Lung (tissue), 12 donors: Measurements from ENCODE around the gene CPEB4. TPM values are rescaled to one million over a fixed set of nuclear protein-coding genes. Genes with fewer than 3 reads are reported as not detected.

Source experiments
- ATAC-seq: fragments of 200-7000 bp; cut with Tn5 transposase; one replicate; pipeline ENCODE4 v1.9.1; 2020; ENCODE audit warnings: moderate number of reproducible peaks; ENCODE audit not compliant: insufficient read depth, low FRiP score
- DNase-seq, 3 donors: peaks; one replicate each; pipeline ENCODE4 v3.0.0-alpha.2; 2013 to 2017
- H3K27ac ChIP-seq, 2 donors: one replicate each; pipeline ENCODE4 v1.5.1; 2013; ENCODE audit warnings: mild to moderate bottlenecking in 2 of 2, moderate library complexity in 2 of 2, control low read depth in 1 of 2, inconsistent platforms in 1 of 2, low read depth in 1 of 2, low read length in 1 of 2
- H3K27me3 ChIP-seq, 3 donors: one replicate each; pipeline ENCODE4 v1.5.1; 2013; ENCODE audit warnings: low read length in 2 of 3; ENCODE audit not compliant: control insufficient read depth in 3 of 3, insufficient read depth in 3 of 3
- H3K36me3 ChIP-seq, 4 donors: one replicate each; pipeline ENCODE4 v1.5.1; 2013; ENCODE audit warnings: low read length in 4 of 4, mild to moderate bottlenecking in 1 of 4, moderate library complexity in 1 of 4; ENCODE audit not compliant: control insufficient read depth in 4 of 4, insufficient read depth in 4 of 4
- H3K4me1 ChIP-seq, 5 donors: one replicate each; pipeline ENCODE4 v1.5.1; 2013; ENCODE audit warnings: low read length in 5 of 5, mild to moderate bottlenecking in 2 of 5, moderate library complexity in 1 of 5; ENCODE audit not compliant: control insufficient read depth in 5 of 5, insufficient read depth in 5 of 5
- H3K4me3 ChIP-seq: one replicate; pipeline ENCODE4 v1.5.1; 2013; ENCODE audit warnings: mild to moderate bottlenecking, control low read depth, moderate library complexity
- H3K9ac ChIP-seq, 2 donors: one replicate each; pipeline ENCODE4 v1.5.1; 2013; ENCODE audit warnings: low read length in 2 of 2, control low read depth in 1 of 2; ENCODE audit not compliant: insufficient read depth in 1 of 2
- H3K9me3 ChIP-seq, 4 donors: one replicate each; pipeline ENCODE4 v1.5.1; 2013; ENCODE audit warnings: low read length in 3 of 4, mild to moderate bottlenecking in 1 of 4, moderate library complexity in 1 of 4; ENCODE audit not compliant: control insufficient read depth in 4 of 4, insufficient read depth in 3 of 4
- WGBS, 2 donors: extraction: QIAGEN DNeasy Blood & Tissue Kit; methylation state at CpG; one replicate each; pipeline ENCODE4 v1.1.7; 2013; 5-methylcytosine and 5-hydroxymethylcytosine counted together
- polyA plus RNA-seq, 2 donors: library from polyadenylated mRNA; stranded (reverse); fragments of 200-250 nt; gene quantifications; one replicate each; pipeline ENCODE4 v1.2.1, GENCODE V29; 2013
- total RNA-seq, 2 donors: library from RNA; depleted of rRNA in 1 of 2; stranded (reverse); fragments of >200 nt in 1 of 2; gene quantifications; one replicate each; pipeline ENCODE4 v1.2.1, GENCODE V29; 2014 to 2021
- TF ChIP-seq, protein P1 (sequence below): IDR thresholded peaks from 2 replicates; pipeline ENCODE4 v1.5.1; 2012; ENCODE audit warnings: mild to moderate bottlenecking; ENCODE audit errors: control extremely low read depth, extremely low read depth
- donor health status: control.
- donor health status: control.
- donor health status: Bipolar disorder and iron deficiency.
- donor health status: healthy.
- donor health status: DM: yes; HTN: yes; CAD: no.

The CPEB4 gene
- total and polyA plus RNA-seq, 4 donors, result 9.1 to 62.2 (median 39.1) TPM

DNA sequence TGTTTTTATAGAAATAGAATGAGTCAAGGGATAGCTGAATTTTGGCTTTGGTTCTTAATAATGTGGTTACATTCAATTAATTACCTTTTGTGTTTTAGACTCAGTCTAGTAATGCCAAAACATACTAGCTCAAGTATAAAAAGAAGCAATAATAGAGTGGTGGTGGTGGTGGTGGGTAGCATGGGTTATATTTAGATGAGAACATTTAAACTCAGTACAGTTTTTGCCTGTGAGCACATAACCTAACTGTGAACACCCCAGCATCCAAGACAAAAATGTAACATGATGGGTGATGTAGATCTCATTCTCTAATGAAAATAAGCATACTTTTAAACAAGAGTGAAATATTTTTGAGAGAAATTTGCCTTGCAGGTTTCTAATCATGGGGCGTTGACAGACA, 14.2 kb downstream of the CPEB4 start:
- ATAC-seq (no peak), DNase-seq (no peak)
- no peaks in the 10 kb centered on the region for H3K9me3 ChIP-seq
- peaks cover 0 to 7% (median 0%) of the 10 kb centered on the region in 4 donors for H3K36me3 ChIP-seq
- no peak overlapping the region for H3K9ac ChIP-seq
- no peak overlapping the region for H3K4me3 ChIP-seq
- TF ChIP-seq, protein P1, sequence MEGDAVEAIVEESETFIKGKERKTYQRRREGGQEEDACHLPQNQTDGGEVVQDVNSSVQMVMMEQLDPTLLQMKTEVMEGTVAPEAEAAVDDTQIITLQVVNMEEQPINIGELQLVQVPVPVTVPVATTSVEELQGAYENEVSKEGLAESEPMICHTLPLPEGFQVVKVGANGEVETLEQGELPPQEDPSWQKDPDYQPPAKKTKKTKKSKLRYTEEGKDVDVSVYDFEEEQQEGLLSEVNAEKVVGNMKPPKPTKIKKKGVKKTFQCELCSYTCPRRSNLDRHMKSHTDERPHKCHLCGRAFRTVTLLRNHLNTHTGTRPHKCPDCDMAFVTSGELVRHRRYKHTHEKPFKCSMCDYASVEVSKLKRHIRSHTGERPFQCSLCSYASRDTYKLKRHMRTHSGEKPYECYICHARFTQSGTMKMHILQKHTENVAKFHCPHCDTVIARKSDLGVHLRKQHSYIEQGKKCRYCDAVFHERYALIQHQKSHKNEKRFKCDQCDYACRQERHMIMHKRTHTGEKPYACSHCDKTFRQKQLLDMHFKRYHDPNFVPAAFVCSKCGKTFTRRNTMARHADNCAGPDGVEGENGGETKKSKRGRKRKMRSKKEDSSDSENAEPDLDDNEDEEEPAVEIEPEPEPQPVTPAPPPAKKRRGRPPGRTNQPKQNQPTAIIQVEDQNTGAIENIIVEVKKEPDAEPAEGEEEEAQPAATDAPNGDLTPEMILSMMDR, result no peak
- no peak overlapping the region for H3K27ac ChIP-seq
- H3K4me1 ChIP-seq, result peaks cover 0 to 9% (median 5%) of the 10 kb centered on the region in 5 donors
- WGBS, 2 donors, result 93 to 96% methylated on average over 1 of the region's 1 CpG
- no peaks in the 10 kb centered on the region for H3K27me3 ChIP-seq

DNA sequence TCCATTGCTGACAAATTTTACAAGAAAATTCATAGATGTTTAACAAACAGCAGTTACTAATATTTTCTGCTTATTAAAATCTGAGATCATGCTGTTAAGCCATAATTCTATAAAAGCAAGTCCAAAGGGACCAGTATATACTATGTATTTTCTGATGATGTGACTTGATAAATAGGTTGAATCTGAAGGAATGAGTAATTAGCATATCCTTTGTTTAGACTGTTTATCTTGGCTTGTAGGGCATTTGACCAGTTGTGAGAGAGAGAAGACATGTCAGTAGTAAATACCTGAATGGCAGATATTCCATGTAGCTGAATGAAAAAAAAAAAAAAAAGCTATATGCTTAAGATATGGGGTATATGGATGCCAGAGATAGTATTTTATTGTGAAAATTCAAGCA, 14.6 kb downstream of the CPEB4 start:
- no peak for DNase-seq
- no peak overlapping the region for H3K9ac ChIP-seq
- H3K4me1 ChIP-seq, result peaks cover 0 to 9% (median 6%) of the 10 kb centered on the region in 5 donors
- H3K27ac ChIP-seq, result no peak overlapping the region
- H3K36me3 ChIP-seq, result peaks cover 0 to 7% (median under 1%) of the 10 kb centered on the region in 4 donors
- H3K4me3 ChIP-seq, result no peak overlapping the region
- TF ChIP-seq, protein P1, result no peak
- ATAC-seq, result no peak
- H3K9me3 ChIP-seq, result no peaks in the 10 kb centered on the region
- no peaks in the 10 kb centered on the region for H3K27me3 ChIP-seq

GRCh38 chr5:173903396-173904140, 15.4 kb downstream of the CPEB4 start:
- Histone ChIP-seq H3K36me3 (peaks cover 0 to 10% (median under 1%) of the 10 kb centered on the region in 4 donors), H3K27me3 (no peaks in the 10 kb centered on the region), H3K9me3 (no peaks in the 10 kb centered on the region), H3K4me3 (no peak overlapping the region), H3K9ac (no peak overlapping the region), H3K27ac (no peak overlapping the region), H3K4me1 (peaks cover 0 to 9% (median 8%) of the 10 kb centered on the region in 5 donors)
- ATAC-seq, result no peak
- no peak for DNase-seq
- WGBS, 2 donors, result 80 to 92% methylated on average over 5 of the region's 5 CpGs
- TF ChIP-seq, protein P1, result no peak
